ENCODE measurements around the gene PNMA6E.

Gene PNMA6E

GRCh38 chrX:153401133-153401764 is at the start of gene PNMA6E:
PNMA6E (minus strand) TSS chrX:153401350; CDS start chrX:153398849, 2,501 bp downstream.
- DNase-seq (ENCODE audit: low read depth), result no peak

GRCh38 chrX:153450949-153451277 is 49.8 kb upstream of the PNMA6E start:
- no peak for DNase-seq (ENCODE audit: low read depth)

- no peak for DNase-seq (ENCODE audit: low read depth)
Measured at GRCh38 chrX:153450114-153450948, 49.2 kb upstream of the PNMA6E start.

GRCh38 chrX:153449368-153450113 is 48.4 kb upstream of the PNMA6E start:
- DNase-seq (ENCODE audit: low read depth), result no peak

GRCh38 chrX:153448556-153449367 is 47.6 kb upstream of the PNMA6E start:
- no peak for DNase-seq (ENCODE audit: low read depth)

GRCh38 chrX:153447581-153447960 is 46.4 kb upstream of the PNMA6E start:
- no peak for DNase-seq (ENCODE audit: low read depth)

- no peak for DNase-seq (ENCODE audit: low read depth)
Measured at GRCh38 chrX:153446950-153447580, 45.9 kb upstream of the PNMA6E start.

- no peak for DNase-seq (ENCODE audit: low read depth)
Measured at GRCh38 chrX:153446636-153446936, 45.4 kb upstream of the PNMA6E start.

- no peak for DNase-seq (ENCODE audit: low read depth)
Measured at GRCh38 chrX:153445856-153446635, 44.9 kb upstream of the PNMA6E start, which contains the start of gene TREX2. TREX2 (minus strand) TSS chrX:153446056; CDS start chrX:153445430, 626 bp downstream.

- no peak for DNase-seq (ENCODE audit: low read depth)
Measured at GRCh38 chrX:153445106-153445855, 44.1 kb upstream of the PNMA6E start.

GRCh38 chrX:153444333-153445011 is 43.3 kb upstream of the PNMA6E start:
- DNase-seq (ENCODE audit: low read depth), result no peak

- DNase-seq (ENCODE audit: low read depth), result no peak
Measured at GRCh38 chrX:153443476-153444332, 42.6 kb upstream of the PNMA6E start.

GRCh38 chrX:153442463-153442862 is 41.3 kb upstream of the PNMA6E start:
- DNase-seq (ENCODE audit: low read depth), result no peak

- no peak for DNase-seq (ENCODE audit: low read depth)
Measured at GRCh38 chrX:153441981-153442380, 40.8 kb upstream of the PNMA6E start.

- DNase-seq (ENCODE audit: low read depth), result no peak
Measured at GRCh38 chrX:153441296-153441695, 40.1 kb upstream of the PNMA6E start.

- no peak for DNase-seq (ENCODE audit: low read depth)
Measured at GRCh38 chrX:153440556-153441135, 39.5 kb upstream of the PNMA6E start.

- DNase-seq (ENCODE audit: low read depth), result no peak
Measured at GRCh38 chrX:153439977-153440376, 38.8 kb upstream of the PNMA6E start.

GRCh38 chrX:153438532-153438931 is 37.4 kb upstream of the PNMA6E start:
- no peak for DNase-seq (ENCODE audit: low read depth)

Data from stimulated activated CD8-positive, alpha-beta memory T cell treated with anti-CD3 and anti-CD28 coated beads, Interleukin-7, amount 100 ng/mL, for 24 hours (primary cell).